Prostate gland (tissue), 2 donors: ENCODE results near the gene PTPRG.

Experiments
- CTCF ChIP-seq, 4 experiments: fragments of 200-600 bp in 2 of 4; fragments of 450-650 bp in 2 of 4; sonication (generic) in 2 of 4; IDR thresholded peaks; 1 replicate in 3 of 4; 2 replicates in 1 of 4; pipeline ENCODE4 v1.5.1; 2016 to 2019; ENCODE audit warnings: antibody characterized with exemption in 4 of 4, mild to moderate bottlenecking in 2 of 4, moderate library complexity in 2 of 4
- POLR2A ChIP-seq: fragments of 450-650 bp; IDR thresholded peaks from one replicate; pipeline ENCODE4 v1.6.1; 2016; ENCODE audit warnings: antibody characterized with exemption, mild to moderate bottlenecking
- POLR2AphosphoS5 ChIP-seq: sonication (generic); formaldehyde crosslinking; IDR thresholded peaks from one replicate; pipeline ENCODE4 v1.6.1; 2017; ENCODE audit warnings: antibody characterized with exemption

GRCh38 chr3:62228467-62228866, 667.1 kb downstream of the PTPRG start:
- TF ChIP-seq CTCF (IDR thresholded peaks at IDR 0.05) (no peak), POLR2AphosphoS5 (no peak), POLR2A (no peak)
